CD14-positive monocyte (primary cell): ENCODE measurements around the gene ATF7IP2. TPM values are rescaled to one million over a fixed set of nuclear protein-coding genes. Genes with fewer than 3 reads are reported as not detected.

ENCODE experiments used
- DNase-seq, 3 donors: peaks; one replicate each; pipeline ENCODE4 v3.0.0-alpha.2; 2011 to 2022
- H2AFZ ChIP-seq: 2 replicates; pipeline ENCODE4 v1.6.0; 2012; ENCODE audit warnings: mild to moderate bottlenecking, low read depth, low read length, inconsistent platforms; ENCODE audit not compliant: insufficient read depth, poor library complexity, severe bottlenecking
- H3K27ac ChIP-seq, 2 donors: 1 replicate in 1 of 2; 2 replicates in 1 of 2; pipeline ENCODE4 v1.5.1; 2012 to 2013; ENCODE audit warnings: low read length in 2 of 2, control low read depth in 1 of 2, inconsistent platforms in 1 of 2, low read depth in 1 of 2, mild to moderate bottlenecking in 1 of 2
- H3K27me3 ChIP-seq, 2 donors: one replicate each; pipeline versions ENCODE4 v1.6.0 to v1.6.1; 2011 to 2013; ENCODE audit warnings: low read length in 2 of 2; ENCODE audit not compliant: control insufficient read depth in 2 of 2, insufficient read depth in 2 of 2
- H3K36me3 ChIP-seq, 2 donors: replicated peaks in 1 of 2; 1 replicate in 1 of 2; 2 replicates in 1 of 2; pipeline versions ENCODE4 v1.5.1 to v1.6.1; 2012 to 2013; ENCODE audit warnings: low read length in 2 of 2, control low read depth in 1 of 2, inconsistent platforms in 1 of 2, mild to moderate bottlenecking in 1 of 2; ENCODE audit not compliant: insufficient read depth in 2 of 2, control insufficient read depth in 1 of 2
- H3K4me1 ChIP-seq, 2 donors: 1 replicate in 1 of 2; 2 replicates in 1 of 2; pipeline versions ENCODE4 v1.5.1 to v1.6.1; 2012 to 2013; ENCODE audit warnings: low read length in 2 of 2, control low read depth in 1 of 2, inconsistent platforms in 1 of 2, mild to moderate bottlenecking in 1 of 2, moderate library complexity in 1 of 2; ENCODE audit not compliant: insufficient read depth in 2 of 2, control insufficient read depth in 1 of 2
- H3K4me2 ChIP-seq: replicated peaks from 2 replicates; pipeline ENCODE3; 2012; ENCODE audit warnings: low read length, moderate library complexity, mild to moderate bottlenecking; ENCODE audit not compliant: poor library complexity, severe bottlenecking; ENCODE audit errors: extremely low read depth
- H3K4me3 ChIP-seq, 3 experiments: fragments of 200-600 bp in 1 of 3; sonication (generic) in 1 of 3; replicated peaks in 1 of 3; 1 replicate in 2 of 3; 2 replicates in 1 of 3; pipeline ENCODE4 v1.5.1; 2011 to 2013; ENCODE audit warnings: low read length in 3 of 3, mild to moderate bottlenecking in 3 of 3, control low read depth in 2 of 3, low read depth in 2 of 3, inconsistent platforms in 1 of 3, moderate library complexity in 1 of 3
- H3K79me2 ChIP-seq: 2 replicates; pipeline ENCODE4 v1.6.0; 2012; ENCODE audit warnings: mild to moderate bottlenecking, control low read depth, inconsistent platforms, low read length, moderate library complexity; ENCODE audit not compliant: insufficient read depth
- H3K9ac ChIP-seq: 2 replicates; pipeline ENCODE4 v1.6.0; 2017; ENCODE audit warnings: low read length, mild to moderate bottlenecking; ENCODE audit not compliant: insufficient read depth, poor library complexity, severe bottlenecking
- H3K9me3 ChIP-seq, 2 donors: replicated peaks in 1 of 2; 1 replicate in 1 of 2; 2 replicates in 1 of 2; pipeline versions ENCODE4 v1.5.1 to v1.6.1; 2012 to 2013; ENCODE audit warnings: low read length in 2 of 2, control low read depth in 1 of 2; ENCODE audit not compliant: control insufficient read depth in 1 of 2, insufficient read depth in 1 of 2
- H4K20me1 ChIP-seq: 2 replicates; pipeline ENCODE4 v1.6.0; 2012; ENCODE audit warnings: mild to moderate bottlenecking, low read length, control low read depth, moderate library complexity; ENCODE audit not compliant: insufficient read depth
- H3K27ac Mint-ChIP-seq, 7 donors: one replicate each; pipeline ENCODE4 v1.8.0; 2020; ENCODE audit warnings: mild to moderate bottlenecking in 7 of 7, mixed read lengths in 7 of 7, moderate library complexity in 6 of 7, inconsistent platforms in 2 of 7
- H3K27me3 Mint-ChIP-seq, 3 donors: one replicate each; pipeline ENCODE4 v1.8.0; 2021 to 2022; ENCODE audit warnings: low read depth in 3 of 3, mild to moderate bottlenecking in 3 of 3, mixed read lengths in 3 of 3, moderate library complexity in 3 of 3, inconsistent platforms in 1 of 3
- H3K36me3 Mint-ChIP-seq, 2 donors: one replicate each; pipeline ENCODE4 v1.8.0; 2020; ENCODE audit warnings: mixed read lengths in 2 of 2, inconsistent platforms in 1 of 2, mild to moderate bottlenecking in 1 of 2
- H3K4me1 Mint-ChIP-seq: one replicate; pipeline ENCODE4 v1.8.0; 2020; ENCODE audit warnings: mild to moderate bottlenecking, mixed read lengths
- H3K4me3 Mint-ChIP-seq, 2 donors: one replicate each; pipeline ENCODE4 v1.8.0; 2020; ENCODE audit warnings: mild to moderate bottlenecking in 2 of 2, mixed read lengths in 2 of 2, moderate library complexity in 1 of 2
- H3K9me3 Mint-ChIP-seq, 7 donors: one replicate each; pipeline ENCODE4 v1.8.0; 2020 to 2022; ENCODE audit warnings: mixed read lengths in 7 of 7, mild to moderate bottlenecking in 6 of 7, moderate library complexity in 6 of 7, inconsistent platforms in 2 of 7
- CTCF ChIP-seq: fragments of 200-600 bp; IDR thresholded peaks from one replicate; pipeline ENCODE4 v1.8.0; 2022; ENCODE audit warnings: antibody characterized with exemption, mild to moderate bottlenecking
- WGBS: methylation state at CpG from one replicate; pipeline ENCODE4 v1.1.5; 2013; ENCODE audit warnings: missing lambda C conversion rate; ENCODE audit not compliant: insufficient coverage; 5-methylcytosine and 5-hydroxymethylcytosine counted together
- intact Hi-C, 2 donors: fragments of 100-400 bp; cut with micrococcal nuclease; formaldehyde crosslinking; loops; one replicate each; pipeline versions ENCODE4 v1.15.0 to v1.15.1; 2023
- polyA plus RNA-seq, 3 donors: library from polyadenylated mRNA; depleted of rRNA in 1 of 3; unstranded in 2 of 3; stranded (reverse) in 1 of 3; fragments of 300-500 nt in 2 of 3; fragments of >200 nt in 1 of 3; fragmentation: Illumina TruSeq in 2 of 3; gene quantifications; 1 replicate in 2 of 3; 2 replicates in 1 of 3; pipeline ENCODE4 v1.2.3, GENCODE V29; 2012 to 2021

Gene ATF7IP2
- polyA plus RNA-seq, 3 donors: 8.7 to 36.4 (median 11.9) TPM

- no peak for DNase-seq
- no CpG with 5 or more reads among the region's 7 CpGs for WGBS
Observed at GRCh38 chr16:10526962-10527361, 141.1 kb downstream of the ATF7IP2 start.

GRCh38 chr16:10528635-10529034 is 142.8 kb downstream of the ATF7IP2 start:
- no peak for DNase-seq
- H3K79me2 ChIP-seq: no peaks in the 10 kb centered on the region
- Mint-ChIP-seq H3K36me3 (no peaks in the 10 kb centered on the region), H3K9me3 (peaks cover 0 to 3% (median 0%) of the 10 kb centered on the region in 7 donors), H3K27me3 (peaks cover 0 to 2% (median 2%) of the 10 kb centered on the region in 3 donors), H3K4me3 (no peak overlapping the region), H3K27ac (no peak overlapping the region), H3K4me1 (no peaks in the 10 kb centered on the region)
- no peak for TF ChIP-seq CTCF
- H3K9me3 ChIP-seq: no peaks in the 10 kb centered on the region
- no peak overlapping the region for H2AFZ ChIP-seq
- H3K4me3 ChIP-seq: no peak overlapping the region
- WGBS: 100% methylated on average over 1 of the region's 8 CpGs
- intact Hi-C loops: loop anchor here in 1 of 2 donors (10.0 kb wide), 1 partner anchor 116 kb away; no protein-coding TSS in a partner anchor
- no peak overlapping the region for H3K9ac ChIP-seq
- no peak overlapping the region for H3K27ac ChIP-seq
- no peaks in the 10 kb centered on the region for H3K36me3 ChIP-seq
- no peaks in the 10 kb centered on the region for H3K27me3 ChIP-seq
- H3K4me2 ChIP-seq: no peak overlapping the region
- H4K20me1 ChIP-seq: no peaks in the 10 kb centered on the region
- H3K4me1 ChIP-seq: no peaks in the 10 kb centered on the region

More at GRCh38 chr16:10526962-10527361, 141.1 kb downstream of the ATF7IP2 start:
- Mint-ChIP-seq H3K27ac (no peak overlapping the region), H3K4me1 (peaks cover 5% of the 10 kb centered on the region), H3K36me3 (no peaks in the 10 kb centered on the region), H3K27me3 (peaks cover 0 to 2% (median 0%) of the 10 kb centered on the region in 3 donors), H3K4me3 (no peak overlapping the region), H3K9me3 (peaks cover 0 to 3% (median 0%) of the 10 kb centered on the region in 7 donors)
- H3K27me3 ChIP-seq: no peaks in the 10 kb centered on the region
- no peaks in the 10 kb centered on the region for H3K9me3 ChIP-seq
- no peaks in the 10 kb centered on the region for H4K20me1 ChIP-seq
- H3K79me2 ChIP-seq: no peaks in the 10 kb centered on the region
- H3K4me3 ChIP-seq: no peak overlapping the region
- intact Hi-C loops: loop anchor here in 1 of 2 donors (10.0 kb wide), 1 partner anchor 118 kb away; no protein-coding TSS in a partner anchor
- no peaks in the 10 kb centered on the region for H3K4me1 ChIP-seq
- no peak overlapping the region for H3K9ac ChIP-seq
- no peaks in the 10 kb centered on the region for H3K36me3 ChIP-seq
- no peak overlapping the region for H2AFZ ChIP-seq
- TF ChIP-seq CTCF: no peak
- no peak overlapping the region for H3K4me2 ChIP-seq
- no peak overlapping the region for H3K27ac ChIP-seq
